Thymus (tissue), 14 donors: Measurements from ENCODE around the gene TCHP. TPM values are rescaled to one million over a fixed set of nuclear protein-coding genes. Genes with fewer than 3 reads are reported as not detected.
A peak's percentile ranks its signal among the peaks of the same experiment; 100 is the strongest.
"Not testable (repeated sequence)": the region's sequence is repeated elsewhere in the genome, so short reads cannot be mapped to it uniquely, and the experiment has no call there.

ENCODE experiments used
- DNase-seq, 9 donors: peaks; one replicate each; pipeline ENCODE4 v3.0.0-alpha.2; 2013; ENCODE audit warnings: low spot score in 9 of 9, low read depth in 6 of 9, missing footprints in 1 of 9
- H3K27ac ChIP-seq, 2 donors: one replicate each; pipeline ENCODE4 v1.5.1; 2013; ENCODE audit warnings: control low read depth in 1 of 2, low read depth in 1 of 2, low read length in 1 of 2, mild to moderate bottlenecking in 1 of 2, moderate library complexity in 1 of 2
- H3K27me3 ChIP-seq, 2 donors: one replicate each; pipeline ENCODE4 v1.5.1; 2013; ENCODE audit warnings: low read length in 1 of 2; ENCODE audit not compliant: control insufficient read depth in 2 of 2, insufficient read depth in 1 of 2
- H3K36me3 ChIP-seq, 2 donors: one replicate each; pipeline ENCODE4 v1.5.1; 2013; ENCODE audit warnings: low read length in 1 of 2, mild to moderate bottlenecking in 1 of 2, moderate library complexity in 1 of 2; ENCODE audit not compliant: control insufficient read depth in 2 of 2, insufficient read depth in 2 of 2
- H3K4me1 ChIP-seq, 2 donors: one replicate each; pipeline ENCODE4 v1.5.1; 2013; ENCODE audit warnings: low read length in 2 of 2; ENCODE audit not compliant: control insufficient read depth in 2 of 2, insufficient read depth in 2 of 2
- H3K4me3 ChIP-seq, 2 donors: one replicate each; pipeline ENCODE4 v1.5.1; 2013; ENCODE audit warnings: low read length in 2 of 2, control low read depth in 1 of 2, mild to moderate bottlenecking in 1 of 2
- H3K9me3 ChIP-seq, 2 donors: one replicate each; pipeline ENCODE4 v1.5.1; 2013; ENCODE audit warnings: low read length in 1 of 2, mild to moderate bottlenecking in 1 of 2; ENCODE audit not compliant: control insufficient read depth in 2 of 2, insufficient read depth in 1 of 2
- WGBS: extraction: QIAGEN DNeasy Blood & Tissue Kit; methylation state at CpG from one replicate; pipeline ENCODE4 v1.1.7; 2013; 5-methylcytosine and 5-hydroxymethylcytosine counted together
- long read RNA-seq, 10 donors: transcript quantifications; one replicate each; lab custom pipeline, GENCODE V29; 2026
- polyA plus RNA-seq: library from polyadenylated mRNA; stranded (reverse); fragments of 200-250 nt; gene quantifications from one replicate; pipeline ENCODE4 v1.2.3, GENCODE V29; 2013
- total RNA-seq: library from RNA; stranded (reverse); fragments of 120-200 nt; gene quantifications from one replicate; pipeline ENCODE4 v1.2.4, GENCODE V29; 2013
- donor health status: healthy.

TCHP gene, protein sequence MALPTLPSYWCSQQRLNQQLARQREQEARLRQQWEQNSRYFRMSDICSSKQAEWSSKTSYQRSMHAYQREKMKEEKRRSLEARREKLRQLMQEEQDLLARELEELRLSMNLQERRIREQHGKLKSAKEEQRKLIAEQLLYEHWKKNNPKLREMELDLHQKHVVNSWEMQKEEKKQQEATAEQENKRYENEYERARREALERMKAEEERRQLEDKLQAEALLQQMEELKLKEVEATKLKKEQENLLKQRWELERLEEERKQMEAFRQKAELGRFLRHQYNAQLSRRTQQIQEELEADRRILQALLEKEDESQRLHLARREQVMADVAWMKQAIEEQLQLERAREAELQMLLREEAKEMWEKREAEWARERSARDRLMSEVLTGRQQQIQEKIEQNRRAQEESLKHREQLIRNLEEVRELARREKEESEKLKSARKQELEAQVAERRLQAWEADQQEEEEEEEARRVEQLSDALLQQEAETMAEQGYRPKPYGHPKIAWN
- total RNA-seq (8.0 TPM), polyA plus RNA-seq (10.0 TPM)
- long read RNA-seq, donor 1, result 0 reads
- long read RNA-seq, donor 2, result 0 reads
- long read RNA-seq, donor 3, partial matches to known transcripts, result 12 of 21 reads
- long read RNA-seq, donor 3, other reads (novel, unspliced or antisense), result 8 of 21 reads
- long read RNA-seq, donor 4, partial matches to known transcripts, result 0 of 2 reads
- long read RNA-seq, donor 4, other reads (novel, unspliced or antisense), result 0 of 2 reads
- long read RNA-seq, donor 5, partial matches to known transcripts, result 10 of 26 reads
- long read RNA-seq, donor 5, other reads (novel, unspliced or antisense), result 11 of 26 reads
- long read RNA-seq, donor 6, partial matches to known transcripts, result 0 of 3 reads
- long read RNA-seq, donor 6, other reads (novel, unspliced or antisense), result 0 of 3 reads
- long read RNA-seq, donor 7, partial matches to known transcripts, result 0 of 1 reads
- long read RNA-seq, donor 7, other reads (novel, unspliced or antisense), result 0 of 1 reads
- long read RNA-seq, donor 8, partial matches to known transcripts, result 0 of 2 reads
- long read RNA-seq, donor 8, other reads (novel, unspliced or antisense), result 0 of 2 reads
- long read RNA-seq, donor 9, partial matches to known transcripts, result 0 of 3 reads
- long read RNA-seq, donor 9, other reads (novel, unspliced or antisense), result 0 of 3 reads
- long read RNA-seq, donor 10, partial matches to known transcripts, result 5 of 5 reads
- long read RNA-seq, donor 10, other reads (novel, unspliced or antisense), result 0 of 5 reads

GRCh38 chr12:109899783-109900751 lies at the start of gene TCHP:
Gene TCHP, plus strand, starts transcription at chr12:109900274. Its CDS starts 2,753 bp downstream, at chr12:109903027.
- WGBS, result 3% methylated on average over 69 of the region's 69 CpGs
- no peaks in the 10 kb centered on the region for H3K9me3 ChIP-seq
- peaks cover 7 to 11% of the 10 kb centered on the region in 2 donors for H3K4me1 ChIP-seq
- no peaks in the 10 kb centered on the region for H3K27me3 ChIP-seq
- peak within 1 kb of the TSS; percentile 80 to 89 for H3K27ac ChIP-seq
- H3K4me3 ChIP-seq, result peak within 1 kb of the TSS; percentile 64 to 87
- peak; percentile 70 to 92 (median 78) for DNase-seq
- peaks cover 23 to 24% of the 10 kb centered on the region in 2 donors for H3K36me3 ChIP-seq

GRCh38 chr12:109850518-109850917 lies 49.6 kb upstream of the TCHP start:
- H3K27ac ChIP-seq, H3K4me1 ChIP-seq, H3K27me3 ChIP-seq, H3K4me3 ChIP-seq, H3K9me3 ChIP-seq, DNase-seq: not testable (repeated sequence)
- H3K36me3 ChIP-seq, result peaks cover 8 to 19% of the 10 kb centered on the region in 2 donors
- 97% methylated on average over 6 of the region's 6 CpGs for whole genome bisulfite sequencing

DNA sequence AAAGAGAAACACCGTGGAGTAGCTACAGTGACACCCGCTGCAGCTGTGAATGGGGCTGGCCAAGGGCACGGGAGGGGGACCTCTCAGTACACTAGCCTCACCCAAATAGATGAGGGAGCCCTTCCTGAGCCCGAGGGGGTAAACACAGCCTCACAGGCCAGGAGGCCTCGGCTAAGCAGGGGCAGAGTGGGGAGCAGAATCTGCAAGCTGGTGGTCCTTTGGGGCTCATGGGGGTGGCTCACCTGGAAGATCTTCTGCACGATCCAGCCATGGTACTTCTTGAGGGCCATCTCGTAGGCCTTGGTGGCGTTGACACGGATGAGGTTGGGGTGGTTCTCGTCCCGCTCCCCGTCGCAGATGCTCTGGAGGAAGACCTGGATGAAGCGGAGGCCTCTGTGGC lies 44.7 kb upstream of the TCHP start:
- Histone ChIP-seq H3K4me3 (no peak overlapping the region), H3K9me3 (no peaks in the 10 kb centered on the region), H3K27me3 (no peaks in the 10 kb centered on the region), H3K36me3 (peaks cover 15 to 44% of the 10 kb centered on the region in 2 donors), H3K4me1 (no peaks in the 10 kb centered on the region), H3K27ac (no peak overlapping the region)
- 97% methylated on average over 14 of the region's 14 CpGs for WGBS
- no peak for DNase-seq

DNA sequence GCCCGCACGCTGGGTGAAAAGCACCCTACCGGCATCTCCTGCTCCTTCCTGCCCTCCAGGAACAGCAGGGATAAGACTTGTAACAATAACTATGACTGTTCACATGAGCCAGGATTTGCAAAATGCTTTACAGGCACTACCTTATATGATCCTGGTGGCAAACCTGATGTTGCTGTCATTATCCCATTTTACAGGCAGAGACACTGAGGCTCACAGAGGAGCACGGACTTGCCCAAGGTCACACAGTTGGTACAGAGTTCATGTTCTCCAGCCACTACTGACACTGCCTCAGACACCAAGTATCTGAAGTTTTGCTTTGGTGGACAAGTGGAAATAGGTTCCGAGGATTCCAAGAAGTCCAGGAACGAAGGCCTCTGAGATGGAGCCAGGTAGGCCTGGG lies 42.4 kb upstream of the TCHP start:
- Histone ChIP-seq H3K27me3 (no peaks in the 10 kb centered on the region), H3K9me3 (no peaks in the 10 kb centered on the region), H3K27ac (no peak overlapping the region), H3K4me1 (no peaks in the 10 kb centered on the region), H3K4me3 (no peak overlapping the region), H3K36me3 (peaks cover 15 to 53% of the 10 kb centered on the region in 2 donors)
- WGBS, result 98% methylated on average over 6 of the region's 6 CpGs
- no peak for DNase-seq

DNA sequence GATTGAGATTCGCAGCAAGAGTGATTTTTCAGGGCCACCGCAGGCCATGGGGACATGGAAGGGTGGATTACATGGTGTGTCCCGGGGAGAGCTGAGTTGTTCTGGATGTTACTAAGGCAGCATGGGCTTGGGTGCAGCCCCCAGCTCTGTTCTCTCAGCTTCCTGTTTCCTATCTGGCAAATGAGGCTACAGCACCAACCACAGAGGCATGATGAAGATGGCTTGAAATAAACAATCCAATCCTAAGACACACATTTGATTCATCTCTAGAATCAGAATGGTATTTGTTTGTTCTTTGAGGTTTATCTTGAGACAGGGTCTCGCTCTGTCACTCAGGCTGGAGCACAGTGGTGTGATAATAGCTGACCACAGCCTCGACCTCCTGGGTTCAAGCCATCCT lies 41.3 kb upstream of the TCHP start:
- 93% methylated on average over 5 of the region's 5 CpGs for WGBS
- Histone ChIP-seq H3K36me3 (peaks cover 15 to 53% of the 10 kb centered on the region in 2 donors), H3K4me3 (no peak overlapping the region), H3K4me1 (no peaks in the 10 kb centered on the region), H3K9me3 (no peaks in the 10 kb centered on the region), H3K27me3 (no peaks in the 10 kb centered on the region), H3K27ac (no peak overlapping the region)
- DNase-seq, result no peak

DNA sequence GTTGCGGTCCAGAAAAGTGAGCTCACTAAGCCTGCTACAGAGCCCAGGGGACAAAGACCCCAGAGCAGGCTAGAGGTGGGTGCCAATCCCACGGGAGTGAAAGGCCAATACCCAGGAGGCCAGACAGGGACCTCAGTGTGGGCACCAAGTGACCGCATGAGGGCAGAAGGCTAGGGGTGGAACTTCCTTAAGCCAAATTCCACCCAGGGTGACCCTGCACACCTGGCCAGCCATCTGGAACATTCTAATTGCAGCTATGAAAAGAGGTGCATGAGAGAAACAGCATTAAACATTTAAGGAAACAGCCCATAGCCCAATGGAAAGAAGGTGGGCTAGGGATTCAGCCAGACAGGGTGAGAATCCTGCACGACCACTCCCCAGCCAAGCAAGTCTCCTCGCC lies 39.1 kb upstream of the TCHP start:
- peaks cover 5 to 36% of the 10 kb centered on the region in 2 donors for H3K36me3 ChIP-seq
- no peak overlapping the region for H3K4me3 ChIP-seq
- over 99% methylated on average over 5 of the region's 5 CpGs for WGBS

DNA sequence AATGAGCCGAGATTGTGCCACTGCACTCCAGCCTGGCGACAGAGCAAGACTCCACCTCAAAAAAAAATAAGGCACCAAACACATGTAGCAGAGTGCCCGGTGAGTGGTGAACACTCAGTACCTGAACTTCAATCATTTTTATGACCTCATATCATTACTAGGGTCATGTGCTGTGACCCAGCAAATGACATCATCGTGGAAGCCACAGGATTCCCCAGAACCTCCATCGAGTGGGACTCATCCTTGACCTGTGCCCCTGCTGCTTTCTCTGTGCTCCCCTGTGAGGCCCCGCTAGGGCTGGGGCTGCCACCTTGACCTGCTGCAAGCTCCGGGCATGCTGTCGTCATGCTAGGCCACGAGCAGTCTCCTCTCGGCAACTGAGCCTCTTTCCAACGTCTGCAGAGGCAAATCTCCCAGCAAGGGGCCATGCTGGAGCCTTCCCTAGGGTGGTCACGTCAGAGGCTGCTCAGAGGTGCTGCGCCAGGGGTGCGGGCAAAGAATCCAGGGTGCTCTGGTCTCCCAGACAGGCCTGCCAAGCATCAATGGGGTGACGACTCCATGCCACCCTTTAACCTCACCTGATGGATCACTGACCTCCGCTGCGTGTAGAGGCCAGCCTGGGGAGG lies 38.3 kb upstream of the TCHP start:
- no peaks in the 10 kb centered on the region for H3K27me3 ChIP-seq
- peaks cover 5 to 31% of the 10 kb centered on the region in 2 donors for H3K36me3 ChIP-seq
- 93% methylated on average over 17 of the region's 17 CpGs for WGBS
- H3K4me3 ChIP-seq, result no peak overlapping the region
- DNase-seq, result no peak
- H3K4me1 ChIP-seq, result no peaks in the 10 kb centered on the region
- no peak overlapping the region for H3K27ac ChIP-seq
- no peaks in the 10 kb centered on the region for H3K9me3 ChIP-seq

More for the DNA sequence above, 39.1 kb upstream of the TCHP start:
- H3K27me3 ChIP-seq, result no peaks in the 10 kb centered on the region
- DNase-seq, result no peak
- no peaks in the 10 kb centered on the region for H3K9me3 ChIP-seq
- H3K27ac ChIP-seq, result no peak overlapping the region
- no peaks in the 10 kb centered on the region for H3K4me1 ChIP-seq

DNA sequence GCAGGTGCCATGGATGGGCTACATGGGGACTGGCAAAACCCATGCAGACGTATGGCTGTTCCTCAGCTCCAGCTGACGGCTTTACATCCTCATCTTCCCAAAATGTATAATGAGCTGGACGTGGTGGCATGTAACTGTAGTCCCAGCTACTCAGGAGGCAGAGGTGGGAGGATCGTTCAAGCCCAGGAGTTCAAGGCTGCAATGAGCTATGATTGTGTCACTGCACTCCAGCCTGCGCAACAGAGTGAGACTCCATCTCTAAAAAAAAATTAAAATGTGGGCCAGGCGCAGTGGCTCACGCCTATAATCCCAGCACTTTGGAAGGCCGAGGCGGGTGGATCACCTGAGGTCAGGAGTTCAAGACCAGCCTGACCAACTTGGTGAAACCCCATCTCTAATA lies 37.6 kb upstream of the TCHP start:
- H3K4me3 ChIP-seq, H3K27me3 ChIP-seq, DNase-seq, H3K4me1 ChIP-seq, H3K9me3 ChIP-seq, H3K27ac ChIP-seq: not testable (repeated sequence)
- H3K36me3 ChIP-seq, result peaks cover 5 to 24% of the 10 kb centered on the region in 2 donors
- WGBS, result 97% methylated on average over 9 of the region's 9 CpGs
